Ovary (tissue), 3 donors: ENCODE data around the gene IL11.

Experiments used
- POLR2A ChIP-seq: fragments of 450-650 bp; IDR thresholded peaks from one replicate; pipeline ENCODE4 v1.6.1; 2017; ENCODE audit warnings: antibody characterized with exemption, mild to moderate bottlenecking, moderate library complexity
- TF ChIP-seq, protein P1 (sequence below), 3 donors: fragments of 450-650 bp in 2 of 3; fragments of 200-600 bp in 1 of 3; IDR thresholded peaks; one replicate each; pipeline versions ENCODE4 v1.5.1 to v1.8.0; 2016 to 2022; ENCODE audit warnings: antibody characterized with exemption in 3 of 3, mild to moderate bottlenecking in 1 of 3
- donor health status: DM: no; HTN: no; CAD: no.

GRCh38 chr19:55345818-55346724 is 24.2 kb downstream of the IL11 start:
- TF ChIP-seq, protein P1, sequence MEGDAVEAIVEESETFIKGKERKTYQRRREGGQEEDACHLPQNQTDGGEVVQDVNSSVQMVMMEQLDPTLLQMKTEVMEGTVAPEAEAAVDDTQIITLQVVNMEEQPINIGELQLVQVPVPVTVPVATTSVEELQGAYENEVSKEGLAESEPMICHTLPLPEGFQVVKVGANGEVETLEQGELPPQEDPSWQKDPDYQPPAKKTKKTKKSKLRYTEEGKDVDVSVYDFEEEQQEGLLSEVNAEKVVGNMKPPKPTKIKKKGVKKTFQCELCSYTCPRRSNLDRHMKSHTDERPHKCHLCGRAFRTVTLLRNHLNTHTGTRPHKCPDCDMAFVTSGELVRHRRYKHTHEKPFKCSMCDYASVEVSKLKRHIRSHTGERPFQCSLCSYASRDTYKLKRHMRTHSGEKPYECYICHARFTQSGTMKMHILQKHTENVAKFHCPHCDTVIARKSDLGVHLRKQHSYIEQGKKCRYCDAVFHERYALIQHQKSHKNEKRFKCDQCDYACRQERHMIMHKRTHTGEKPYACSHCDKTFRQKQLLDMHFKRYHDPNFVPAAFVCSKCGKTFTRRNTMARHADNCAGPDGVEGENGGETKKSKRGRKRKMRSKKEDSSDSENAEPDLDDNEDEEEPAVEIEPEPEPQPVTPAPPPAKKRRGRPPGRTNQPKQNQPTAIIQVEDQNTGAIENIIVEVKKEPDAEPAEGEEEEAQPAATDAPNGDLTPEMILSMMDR (IDR thresholded peaks at IDR 0.05), result no peak
- no peak for TF ChIP-seq POLR2A
